Sigmoid colon (tissue), 7 donors: ENCODE measurements around the gene NUMB. TPM values are rescaled to one million over a fixed set of nuclear protein-coding genes. Genes with fewer than 3 reads are reported as not detected.

Source experiments
- DNase-seq: peaks from one replicate; pipeline ENCODE4 v3.0.0-alpha.2; 2019
- H3K27ac ChIP-seq, 4 donors: fragments of 200-600 bp; sonication (generic); one replicate each; pipeline ENCODE4 v1.5.1; 2016 to 2019; ENCODE audit warnings: mild to moderate bottlenecking in 1 of 4
- H3K27me3 ChIP-seq, 3 donors: fragments of 200-600 bp; sonication (generic); one replicate each; pipeline ENCODE4 v1.5.1; 2019; ENCODE audit warnings: mild to moderate bottlenecking in 1 of 3
- H3K36me3 ChIP-seq, 4 donors: fragments of 200-600 bp; sonication (generic); one replicate each; pipeline ENCODE4 v1.5.1; 2016 to 2019
- H3K4me1 ChIP-seq, 4 donors: fragments of 200-600 bp; sonication (generic); one replicate each; pipeline ENCODE4 v1.5.1; 2017 to 2019
- H3K4me3 ChIP-seq, 4 donors: fragments of 200-600 bp; sonication (generic); one replicate each; pipeline ENCODE4 v1.5.1; 2017 to 2019; ENCODE audit warnings: mild to moderate bottlenecking in 2 of 4, moderate library complexity in 1 of 4
- H3K9me3 ChIP-seq, 4 donors: fragments of 200-600 bp in 3 of 4; sonication (generic) in 3 of 4; one replicate each; pipeline versions ENCODE4 v1.5.1 to v1.6.1; 2013 to 2019
- EP300 ChIP-seq, 4 donors: sonication (generic); formaldehyde crosslinking; IDR thresholded peaks; one replicate each; pipeline ENCODE4 v1.6.1; 2017; ENCODE audit warnings: antibody characterized with exemption in 4 of 4
- POLR2A ChIP-seq, 2 donors: fragments of 450-650 bp; IDR thresholded peaks; one replicate each; pipeline ENCODE4 v1.6.1; 2016; ENCODE audit warnings: antibody characterized with exemption in 2 of 2, mild to moderate bottlenecking in 2 of 2, moderate library complexity in 2 of 2
- POLR2AphosphoS5 ChIP-seq, 4 donors: sonication (generic); formaldehyde crosslinking; IDR thresholded peaks; one replicate each; pipeline ENCODE4 v1.6.1; 2017; ENCODE audit warnings: antibody characterized with exemption in 4 of 4
- WGBS, 2 donors: extraction: QIAGEN DNeasy Blood & Tissue Kit; methylation state at CpG; one replicate each; pipeline ENCODE4 v1.1.7; 2013; 5-methylcytosine and 5-hydroxymethylcytosine counted together
- intact Hi-C: fragments of 100-400 bp; cut with DNase I; formaldehyde crosslinking; loops from one replicate; pipeline ENCODE4 v1.15.1; 2023
- polyA plus RNA-seq, 3 donors: library from polyadenylated mRNA; stranded (reverse); fragments of 200-250 nt; gene quantifications; one replicate each; pipeline ENCODE4 v1.2.3, GENCODE V29; 2013
- total RNA-seq, 4 donors: library from RNA; depleted of rRNA; stranded (reverse); fragments of >200 nt; gene quantifications; one replicate each; pipeline ENCODE4 v1.1.0, GENCODE V29; 2016
- TF ChIP-seq, protein P1 (sequence below), 4 experiments: fragments of 450-650 bp in 3 of 4; fragments of 200-600 bp in 1 of 4; IDR thresholded peaks; one replicate each; pipeline ENCODE4 v1.5.1; 2016 to 2019; ENCODE audit warnings: antibody characterized with exemption in 4 of 4, mild to moderate bottlenecking in 3 of 4, moderate library complexity in 2 of 4
- donor health status: healthy with polysubstance abuse.
- donor health status: Bipolar disorder and iron deficiency.
- donor health status: healthy.

The NUMB gene
- total and polyA plus RNA-seq, 7 donors, result 37.6 to 80.3 (median 53.4) TPM

DNA sequence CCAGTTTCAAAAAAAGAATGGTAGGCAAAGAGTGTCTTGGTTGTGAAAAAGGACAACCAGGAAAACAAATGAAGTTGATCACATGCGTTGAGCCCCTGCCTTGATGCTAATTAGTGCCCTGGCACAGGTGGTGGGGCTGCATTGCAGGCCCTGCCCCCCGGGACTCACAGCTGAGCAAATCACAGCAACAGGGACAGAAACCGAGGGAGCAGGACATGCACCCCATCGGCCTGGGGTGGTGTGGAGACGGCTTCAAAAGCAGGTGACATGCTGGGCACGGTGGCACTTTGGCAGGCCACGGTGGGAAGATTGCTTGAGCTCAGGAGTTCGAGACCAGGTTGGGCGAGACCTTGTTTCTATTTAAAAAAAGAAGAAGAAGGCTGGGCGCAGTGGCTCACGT is 222.2 kb downstream of the NUMB start:
- TF ChIP-seq POLR2A (IDR thresholded peaks at IDR 0.05) (no peak), EP300 (IDR thresholded peaks at IDR 0.05) (no peak), POLR2AphosphoS5 (IDR thresholded peaks at IDR 0.05) (no peak)
- TF ChIP-seq, protein P1, sequence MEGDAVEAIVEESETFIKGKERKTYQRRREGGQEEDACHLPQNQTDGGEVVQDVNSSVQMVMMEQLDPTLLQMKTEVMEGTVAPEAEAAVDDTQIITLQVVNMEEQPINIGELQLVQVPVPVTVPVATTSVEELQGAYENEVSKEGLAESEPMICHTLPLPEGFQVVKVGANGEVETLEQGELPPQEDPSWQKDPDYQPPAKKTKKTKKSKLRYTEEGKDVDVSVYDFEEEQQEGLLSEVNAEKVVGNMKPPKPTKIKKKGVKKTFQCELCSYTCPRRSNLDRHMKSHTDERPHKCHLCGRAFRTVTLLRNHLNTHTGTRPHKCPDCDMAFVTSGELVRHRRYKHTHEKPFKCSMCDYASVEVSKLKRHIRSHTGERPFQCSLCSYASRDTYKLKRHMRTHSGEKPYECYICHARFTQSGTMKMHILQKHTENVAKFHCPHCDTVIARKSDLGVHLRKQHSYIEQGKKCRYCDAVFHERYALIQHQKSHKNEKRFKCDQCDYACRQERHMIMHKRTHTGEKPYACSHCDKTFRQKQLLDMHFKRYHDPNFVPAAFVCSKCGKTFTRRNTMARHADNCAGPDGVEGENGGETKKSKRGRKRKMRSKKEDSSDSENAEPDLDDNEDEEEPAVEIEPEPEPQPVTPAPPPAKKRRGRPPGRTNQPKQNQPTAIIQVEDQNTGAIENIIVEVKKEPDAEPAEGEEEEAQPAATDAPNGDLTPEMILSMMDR (IDR thresholded peaks at IDR 0.05), result no peak
- H3K27me3 ChIP-seq, result peaks cover 7 to 35% (median 11%) of the 10 kb centered on the region in 3 donors
- no peak overlapping the region for H3K27ac ChIP-seq
- no peaks in the 10 kb centered on the region for H3K9me3 ChIP-seq
- H3K4me3 ChIP-seq, result no peak overlapping the region
- H3K36me3 ChIP-seq, result no peaks in the 10 kb centered on the region
- peak; percentile 63 for DNase-seq
- 62 to 79% methylated on average over 11 of the region's 11 CpGs for WGBS, 2 donors
- intact Hi-C loops, result no loop called here
- H3K4me1 ChIP-seq, result peaks cover 0 to 46% (median 40%) of the 10 kb centered on the region in 4 donors

DNA sequence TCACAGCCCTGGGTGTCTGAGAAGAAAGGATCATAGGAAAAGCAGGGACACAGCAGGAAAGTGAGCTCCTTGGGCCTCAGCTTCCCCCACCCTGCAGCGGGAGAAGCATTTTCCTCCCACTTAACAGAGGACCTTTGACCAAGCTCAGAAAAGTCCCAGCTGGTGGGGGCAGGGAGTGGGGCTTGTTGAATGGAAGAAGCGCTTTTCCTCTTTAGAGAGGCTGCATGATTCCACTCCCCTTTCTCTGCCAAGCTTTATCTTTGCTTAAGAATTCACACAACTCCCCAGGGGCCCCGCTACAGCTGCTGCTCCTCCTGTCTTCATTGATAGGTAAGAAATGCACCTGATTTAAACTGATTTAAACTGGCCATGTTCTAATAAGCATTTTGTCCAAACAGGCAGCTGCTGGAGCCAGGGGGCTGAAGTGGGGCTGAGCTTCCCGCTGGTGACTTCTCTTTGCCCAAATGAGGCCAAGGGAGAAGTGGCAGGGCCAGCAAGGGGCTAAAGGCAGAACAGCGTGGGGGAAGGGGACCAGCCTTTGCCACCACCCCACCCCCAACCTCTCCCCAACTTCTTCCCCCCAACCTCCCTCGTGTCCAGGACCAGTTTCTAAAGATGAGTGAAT is 222.7 kb downstream of the NUMB start:
- 34 to 48% methylated on average over 6 of the region's 6 CpGs for whole genome bisulfite sequencing, 2 donors

DNA sequence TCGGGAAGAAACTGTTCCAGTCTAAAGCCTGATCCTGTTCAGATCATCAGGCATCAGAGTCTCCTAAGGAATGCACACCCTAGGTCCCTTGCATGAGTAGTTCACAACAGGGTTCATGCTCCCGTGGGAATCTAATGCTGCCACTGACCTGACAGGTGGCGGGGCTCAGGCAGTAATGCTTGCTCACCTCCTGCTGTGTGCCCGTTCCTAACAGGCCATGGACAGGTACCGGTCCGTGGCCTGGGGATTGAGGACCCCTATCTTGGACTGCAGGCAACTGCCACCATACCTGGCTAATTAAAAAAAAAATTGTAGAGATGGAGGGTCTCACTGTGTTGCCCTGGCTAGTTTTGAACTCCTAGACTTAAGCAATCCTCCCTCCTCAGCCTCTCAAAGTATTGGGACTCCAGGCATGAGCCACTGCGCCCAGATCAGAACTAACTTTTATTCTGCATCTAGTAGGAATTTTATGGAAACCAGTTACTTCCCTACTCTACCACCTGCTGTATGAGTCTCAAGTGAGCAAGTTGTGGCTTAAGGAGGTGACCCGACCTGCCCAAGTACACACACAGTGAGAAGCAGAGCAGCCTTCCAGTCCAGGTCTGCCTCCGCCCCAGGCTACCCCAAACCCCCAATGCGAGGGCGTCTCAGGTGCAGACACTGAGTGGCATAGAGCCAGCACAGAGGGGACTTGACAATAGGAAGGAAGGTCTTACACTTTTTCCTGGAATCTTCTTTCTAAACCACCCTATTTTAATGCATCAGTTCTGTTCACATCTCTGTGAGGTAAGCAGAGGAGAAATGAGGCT is 223.6 kb downstream of the NUMB start:
- 76 to 80% methylated on average over 11 of the region's 11 CpGs for WGBS, 2 donors
- Histone ChIP-seq H3K9me3 (no peaks in the 10 kb centered on the region), H3K36me3 (no peaks in the 10 kb centered on the region), H3K4me3 (no peak overlapping the region), H3K27ac (no peak overlapping the region), H3K4me1 (peaks cover 0 to 32% (median 27%) of the 10 kb centered on the region in 4 donors), H3K27me3 (peaks cover 7 to 23% (median 11%) of the 10 kb centered on the region in 3 donors)
- TF ChIP-seq EP300 (IDR thresholded peaks at IDR 0.05), result no peak
- TF ChIP-seq, protein P1 (IDR thresholded peaks at IDR 0.05), result no peak
- TF ChIP-seq POLR2AphosphoS5 (IDR thresholded peaks at IDR 0.05), result no peak
- TF ChIP-seq POLR2A (IDR thresholded peaks at IDR 0.05), result no peak
- intact Hi-C loops, result no loop called here
- peak; percentile 27 for DNase-seq

More for the DNA sequence above, 222.7 kb downstream of the NUMB start:
- peaks cover 0 to 41% (median 36%) of the 10 kb centered on the region in 4 donors for H3K4me1 ChIP-seq
- TF ChIP-seq EP300 (IDR thresholded peaks at IDR 0.05) (no peak), POLR2AphosphoS5 (IDR thresholded peaks at IDR 0.05) (no peak), POLR2A (IDR thresholded peaks at IDR 0.05) (no peak)
- TF ChIP-seq, protein P1 (IDR thresholded peaks at IDR 0.05), result no peak
- H3K4me3 ChIP-seq, result no peak overlapping the region
- peak overlapping the region in 1 of 4 donors; percentile 1 for H3K27ac ChIP-seq
- peak; percentile 64 for DNase-seq
- no peaks in the 10 kb centered on the region for H3K9me3 ChIP-seq
- no peaks in the 10 kb centered on the region for H3K36me3 ChIP-seq
- peaks cover 7 to 31% (median 11%) of the 10 kb centered on the region in 3 donors for H3K27me3 ChIP-seq
- intact Hi-C loops, result no loop called here

DNA sequence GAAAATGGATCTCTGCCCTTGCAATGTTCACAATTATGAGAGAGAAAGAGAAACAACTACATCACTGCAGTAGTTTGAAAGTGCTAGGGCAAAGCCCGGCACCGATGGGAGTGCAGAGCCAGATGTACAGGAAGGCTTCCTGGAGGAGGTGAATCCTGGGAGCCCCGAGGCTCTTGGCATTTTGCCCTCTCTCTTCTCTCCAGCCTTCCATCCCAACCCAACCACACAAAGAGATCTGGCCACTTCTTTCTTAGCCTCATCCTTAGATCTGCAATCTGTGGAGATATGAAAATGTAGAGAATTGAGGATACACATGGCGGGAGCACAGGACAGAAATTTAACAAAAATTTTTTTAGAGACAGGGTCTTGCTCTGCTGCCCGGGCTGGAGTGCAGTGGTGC is 224.3 kb downstream of the NUMB start:
- H3K27me3 ChIP-seq, result peaks cover 7 to 20% (median 11%) of the 10 kb centered on the region in 3 donors
- TF ChIP-seq EP300 (IDR thresholded peaks at IDR 0.05) (no peak), POLR2AphosphoS5 (IDR thresholded peaks at IDR 0.05) (no peak), POLR2A (IDR thresholded peaks at IDR 0.05) (no peak)
- TF ChIP-seq, protein P1 (IDR thresholded peaks at IDR 0.05), result no peak
- intact Hi-C loops, result no loop called here
- no peaks in the 10 kb centered on the region for H3K9me3 ChIP-seq
- H3K27ac ChIP-seq, result no peak overlapping the region
- no peaks in the 10 kb centered on the region for H3K36me3 ChIP-seq
- DNase-seq, result peak; percentile 24
- peaks cover 0 to 28% (median 24%) of the 10 kb centered on the region in 4 donors for H3K4me1 ChIP-seq
- H3K4me3 ChIP-seq, result no peak overlapping the region
- WGBS, 2 donors, result 77 to 90% methylated on average over 5 of the region's 5 CpGs
